CD8-positive, alpha-beta memory T cell (primary cell): ENCODE results near the gene KDM1B. TPM values are rescaled to one million over a fixed set of nuclear protein-coding genes. Genes with fewer than 3 reads are reported as not detected.
A peak's percentile ranks its signal among the peaks of the same experiment; 100 is the strongest.
"Not testable (repeated sequence)": the region's sequence is repeated elsewhere in the genome, so short reads cannot be mapped to it uniquely, and the experiment has no call there.

ENCODE experiments used
- CTCF ChIA-PET: fragments of 350-600 bp; sonication (Branson Sonifier 250); formaldehyde crosslinking; loops from one replicate; lab custom pipeline; 2021; ENCODE audit warnings: antibody characterized with exemption; lab: Charles Lee
- POLR2A ChIA-PET: fragments of 350-600 bp; sonication (Branson Sonifier 250); formaldehyde crosslinking; loops from one replicate; lab custom pipeline; 2021; ENCODE audit warnings: antibody characterized with exemption; lab: Charles Lee
- DNase-seq, 5 donors: peaks; one replicate each; pipeline versions ENCODE4 v3.0.0 to v3.0.0-alpha.2; 2020 to 2022; ENCODE audit warnings: mixed read lengths in 1 of 5
- H3K27ac ChIP-seq: one replicate; pipeline ENCODE4 v1.7.0; 2013; ENCODE audit warnings: low read depth, mild to moderate bottlenecking, low read length, moderate library complexity
- H3K27me3 ChIP-seq: 2 replicates; pipeline ENCODE4 v1.7.0; 2013; ENCODE audit warnings: low read length, mild to moderate bottlenecking; ENCODE audit not compliant: insufficient read depth, poor library complexity, severe bottlenecking
- H3K36me3 ChIP-seq: 2 replicates; pipeline ENCODE4 v1.7.0; 2013; ENCODE audit warnings: mild to moderate bottlenecking, low read length, moderate library complexity; ENCODE audit not compliant: insufficient read depth
- H3K4me1 ChIP-seq: 2 replicates; pipeline ENCODE4 v1.7.0; 2013; ENCODE audit warnings: mild to moderate bottlenecking, low read length, moderate library complexity; ENCODE audit not compliant: insufficient read depth
- H3K4me3 ChIP-seq: 2 replicates; pipeline ENCODE4 v1.7.0; 2013; ENCODE audit warnings: mild to moderate bottlenecking, low read length
- H3K9me3 ChIP-seq: 2 replicates; pipeline ENCODE4 v1.7.0; 2013; ENCODE audit warnings: mild to moderate bottlenecking, low read length
- H3K27ac Mint-ChIP-seq, 8 donors: one replicate each; pipeline ENCODE4 v1.8.0; 2020 to 2021; ENCODE audit warnings: mixed read lengths in 8 of 8, mild to moderate bottlenecking in 6 of 8, inconsistent platforms in 3 of 8, moderate library complexity in 3 of 8
- H3K27me3 Mint-ChIP-seq, 2 donors: one replicate each; pipeline ENCODE4 v1.8.0; 2020 to 2021; ENCODE audit warnings: mixed read lengths in 2 of 2, mild to moderate bottlenecking in 1 of 2, moderate library complexity in 1 of 2
- H3K36me3 Mint-ChIP-seq, 3 donors: one replicate each; pipeline ENCODE4 v1.8.0; 2020 to 2021; ENCODE audit warnings: mixed read lengths in 3 of 3, inconsistent platforms in 1 of 3, mild to moderate bottlenecking in 1 of 3
- H3K4me1 Mint-ChIP-seq, 3 donors: one replicate each; pipeline ENCODE4 v1.8.0; 2020 to 2021; ENCODE audit warnings: mixed read lengths in 3 of 3, inconsistent platforms in 1 of 3, mild to moderate bottlenecking in 1 of 3
- H3K4me3 Mint-ChIP-seq, 7 donors: one replicate each; pipeline ENCODE4 v1.8.0; 2020 to 2021; ENCODE audit warnings: mixed read lengths in 7 of 7, mild to moderate bottlenecking in 6 of 7, moderate library complexity in 4 of 7, inconsistent platforms in 2 of 7
- H3K9me3 Mint-ChIP-seq, 5 donors: one replicate each; pipeline ENCODE4 v1.8.0; 2020 to 2022; ENCODE audit warnings: mixed read lengths in 5 of 5, mild to moderate bottlenecking in 3 of 5, moderate library complexity in 2 of 5, inconsistent platforms in 1 of 5
- polyA plus RNA-seq: library from polyadenylated mRNA; unstranded; fragments of 300-500 nt; fragmentation: Illumina TruSeq; gene quantifications from one replicate; pipeline ENCODE4 v1.2.3, GENCODE V29; 2021
- total RNA-seq, 2 experiments: library from RNA; stranded (reverse); gene quantifications; one replicate each; pipeline ENCODE4 v1.2.3, GENCODE V29; 2021

KDM1B gene
- total and polyA plus RNA-seq, 3 experiments from 2014 or later: 0.84 to 13.4 (median 12.6) TPM

- no peak overlapping the region for H3K4me3 Mint-ChIP-seq
- Histone ChIP-seq H3K27ac (no peak overlapping the region), H3K4me1 (no peaks in the 10 kb centered on the region), H3K27me3 (no peaks in the 10 kb centered on the region), H3K9me3 (no peaks in the 10 kb centered on the region), H3K36me3 (peaks cover 11% of the 10 kb centered on the region), H3K4me3 (no peak overlapping the region)
- no peaks in the 10 kb centered on the region for H3K27me3 Mint-ChIP-seq
- peaks cover 6 to 56% (median 22%) of the 10 kb centered on the region in 3 donors for H3K36me3 Mint-ChIP-seq
- ChIA-PET CTCF (interaction anchor here (0.5 kb wide), 1 partner anchor 488 kb away, joined by 3 read pairs; no protein-coding TSS in a partner anchor), POLR2A (interaction anchor here (0.6 kb wide), 1 partner anchor 7 kb away, joined by 3 read pairs; no protein-coding TSS in a partner anchor)
- H3K27ac Mint-ChIP-seq: no peak overlapping the region
- H3K4me1 Mint-ChIP-seq: no peaks in the 10 kb centered on the region
- no peaks in the 10 kb centered on the region for H3K9me3 Mint-ChIP-seq
- DNase-seq: no peak
These were observed 36.8 kb downstream of the KDM1B start for GRCh38 chr6:18192026-18192425.

GRCh38 chr6:18203786-18204185 lies 48.6 kb downstream of the KDM1B start:
- Histone ChIP-seq H3K9me3 (no peaks in the 10 kb centered on the region), H3K36me3 (peaks cover 5% of the 10 kb centered on the region), H3K4me3 (no peak overlapping the region), H3K4me1 (no peaks in the 10 kb centered on the region), H3K27me3 (no peaks in the 10 kb centered on the region), H3K27ac (no peak overlapping the region)
- H3K9me3 Mint-ChIP-seq: no peaks in the 10 kb centered on the region
- no peaks in the 10 kb centered on the region for H3K27me3 Mint-ChIP-seq
- H3K36me3 Mint-ChIP-seq: peaks cover 0 to 79% (median 22%) of the 10 kb centered on the region in 3 donors
- CTCF ChIA-PET: no interaction called here
- H3K27ac Mint-ChIP-seq: no peak overlapping the region
- no peak for DNase-seq
- POLR2A ChIA-PET: no interaction called here
- no peaks in the 10 kb centered on the region for H3K4me1 Mint-ChIP-seq
- H3K4me3 Mint-ChIP-seq: no peak overlapping the region

GRCh38 chr6:18204691-18205090 lies 49.5 kb downstream of the KDM1B start:
- Mint-ChIP-seq H3K9me3 (no peaks in the 10 kb centered on the region), H3K4me3 (no peak overlapping the region), H3K4me1 (no peaks in the 10 kb centered on the region), H3K36me3 (peaks cover 0 to 81% (median 21%) of the 10 kb centered on the region in 3 donors), H3K27ac (peak overlapping the region in 2 of 8 donors; percentile 43 to 83), H3K27me3 (no peaks in the 10 kb centered on the region)
- no peak overlapping the region for H3K27ac ChIP-seq
- no peak overlapping the region for H3K4me3 ChIP-seq
- peaks cover 5% of the 10 kb centered on the region for H3K36me3 ChIP-seq
- H3K27me3 ChIP-seq: no peaks in the 10 kb centered on the region
- H3K4me1 ChIP-seq: no peaks in the 10 kb centered on the region
- no peaks in the 10 kb centered on the region for H3K9me3 ChIP-seq
- DNase-seq: no peak
- ChIA-PET POLR2A (no interaction called here), CTCF (no interaction called here)

GRCh38 chr6:18206591-18206990 lies 51.4 kb downstream of the KDM1B start:
- peaks cover 0 to 6% (median 6%) of the 10 kb centered on the region in 3 donors for H3K4me1 Mint-ChIP-seq
- no peak overlapping the region for H3K4me3 Mint-ChIP-seq
- no peaks in the 10 kb centered on the region for H3K27me3 ChIP-seq
- POLR2A ChIA-PET: no interaction called here
- H3K4me3 ChIP-seq: no peak overlapping the region
- H3K36me3 ChIP-seq: no peaks in the 10 kb centered on the region
- H3K27me3 Mint-ChIP-seq: no peaks in the 10 kb centered on the region
- H3K9me3 Mint-ChIP-seq: no peaks in the 10 kb centered on the region
- H3K9me3 ChIP-seq: no peaks in the 10 kb centered on the region
- H3K4me1 ChIP-seq: no peaks in the 10 kb centered on the region
- H3K36me3 Mint-ChIP-seq: peaks cover 0 to 67% (median 19%) of the 10 kb centered on the region in 3 donors
- H3K27ac Mint-ChIP-seq: no peak overlapping the region
- no peak for DNase-seq
- H3K27ac ChIP-seq: no peak overlapping the region
- CTCF ChIA-PET: interaction anchor here (1.1 kb wide), 1 partner anchor 51 kb away, joined by 3 read pairs; the partner anchor contains the start of gene KDM1B

GRCh38 chr6:18207438-18207837 lies 52.2 kb downstream of the KDM1B start:
- no peaks in the 10 kb centered on the region for H3K9me3 ChIP-seq
- H3K27ac ChIP-seq: no peak overlapping the region
- H3K27me3 ChIP-seq: no peaks in the 10 kb centered on the region
- no peak overlapping the region for H3K4me3 Mint-ChIP-seq
- no peaks in the 10 kb centered on the region for H3K9me3 Mint-ChIP-seq
- no peak overlapping the region for H3K4me3 ChIP-seq
- peaks cover 0 to 12% (median 11%) of the 10 kb centered on the region in 3 donors for H3K4me1 Mint-ChIP-seq
- peaks cover 0 to 63% (median 23%) of the 10 kb centered on the region in 3 donors for H3K36me3 Mint-ChIP-seq
- no peak for DNase-seq
- no peaks in the 10 kb centered on the region for H3K36me3 ChIP-seq
- H3K27me3 Mint-ChIP-seq: no peaks in the 10 kb centered on the region
- peak overlapping the region in 1 of 8 donors; percentile 30 for H3K27ac Mint-ChIP-seq
- no peaks in the 10 kb centered on the region for H3K4me1 ChIP-seq
- ChIA-PET POLR2A (no interaction called here), CTCF (interaction anchor here (1.1 kb wide), 1 partner anchor 52 kb away, joined by 3 read pairs; the partner anchor contains the start of gene KDM1B)

GRCh38 chr6:18207949-18208348 lies 52.7 kb downstream of the KDM1B start:
- Mint-ChIP-seq H3K4me1 (peaks cover 0 to 17% (median 16%) of the 10 kb centered on the region in 3 donors), H3K4me3 (no peak overlapping the region), H3K36me3 (peaks cover 0 to 62% (median 21%) of the 10 kb centered on the region in 3 donors), H3K9me3 (no peaks in the 10 kb centered on the region), H3K27ac (peak overlapping the region in 2 of 8 donors; percentile 44 to 50), H3K27me3 (no peaks in the 10 kb centered on the region)
- no peak overlapping the region for H3K27ac ChIP-seq
- H3K4me1 ChIP-seq: no peaks in the 10 kb centered on the region
- CTCF ChIA-PET: no interaction called here
- POLR2A ChIA-PET: no interaction called here
- H3K27me3 ChIP-seq: no peaks in the 10 kb centered on the region
- H3K4me3 ChIP-seq: no peak overlapping the region
- H3K9me3 ChIP-seq: no peaks in the 10 kb centered on the region
- no peak for DNase-seq
- no peaks in the 10 kb centered on the region for H3K36me3 ChIP-seq

- H3K9me3 Mint-ChIP-seq, CTCF ChIA-PET, H3K27ac ChIP-seq, H3K4me3 Mint-ChIP-seq, H3K27ac Mint-ChIP-seq, H3K27me3 ChIP-seq, H3K36me3 ChIP-seq, H3K9me3 ChIP-seq, H3K27me3 Mint-ChIP-seq, DNase-seq, H3K4me1 ChIP-seq, H3K4me3 ChIP-seq: not testable (repeated sequence)
- peaks cover under 1 to 24% (median 20%) of the 10 kb centered on the region in 3 donors for H3K4me1 Mint-ChIP-seq
- POLR2A ChIA-PET: interaction anchor here (0.6 kb wide), 1 partner anchor 48 kb away, joined by 5 read pairs; no protein-coding TSS in a partner anchor
- H3K36me3 Mint-ChIP-seq: peaks cover under 1 to 58% (median 21%) of the 10 kb centered on the region in 3 donors
These were observed 53.6 kb downstream of the KDM1B start for GRCh38 chr6:18208778-18209177.

- Histone ChIP-seq H3K27me3 (no peaks in the 10 kb centered on the region), H3K4me1 (no peaks in the 10 kb centered on the region), H3K4me3 (no peak overlapping the region), H3K36me3 (no peaks in the 10 kb centered on the region), H3K27ac (no peak overlapping the region), H3K9me3 (no peaks in the 10 kb centered on the region)
- Mint-ChIP-seq H3K27me3 (no peaks in the 10 kb centered on the region), H3K9me3 (no peaks in the 10 kb centered on the region), H3K4me3 (no peak overlapping the region), H3K27ac (peak overlapping the region in 2 of 8 donors; percentile 22 to 77), H3K4me1 (peaks cover 3 to 31% (median 28%) of the 10 kb centered on the region in 3 donors), H3K36me3 (peaks cover 6 to 59% (median 25%) of the 10 kb centered on the region in 3 donors)
- DNase-seq: no peak
- CTCF ChIA-PET: no interaction called here
- POLR2A ChIA-PET: interaction anchor here (0.6 kb wide), 1 partner anchor 49 kb away, joined by 5 read pairs; no protein-coding TSS in a partner anchor
These were observed 54.4 kb downstream of the KDM1B start for GRCh38 chr6:18209539-18210197.
